HuH-7 (cell line): ENCODE measurements around the gene OR52N1.

Experiments
- DNase-seq: peaks from one replicate; pipeline ENCODE4 v3.0.0; 2011; ENCODE audit warnings: low spot score

Gene OR52N1

GRCh38 chr11:5791165-5791564 lies at the start of gene OR52N1:
Gene OR52N1, minus strand, starts transcription at chr11:5791265. Its CDS starts 2,449 bp downstream, at chr11:5788816.
- no peak for DNase-seq

GRCh38 chr11:5837695-5838094 lies 46.6 kb upstream of the OR52N1 start:
- DNase-seq = no peak

- DNase-seq = no peak
Measured at GRCh38 chr11:5833446-5833845, 42.4 kb upstream of the OR52N1 start.

- DNase-seq = no peak
Measured at GRCh38 chr11:5831196-5831829, 40.2 kb upstream of the OR52N1 start.

GRCh38 chr11:5818245-5818886 lies 27.3 kb upstream of the OR52N1 start:
- DNase-seq = no peak

GRCh38 chr11:5815534-5815933 lies 24.5 kb upstream of the OR52N1 start:
- no peak for DNase-seq

GRCh38 chr11:5809905-5810795 lies 19.1 kb upstream of the OR52N1 start:
- DNase-seq = no peak

- DNase-seq = no peak
Measured at GRCh38 chr11:5809122-5809519, 18.1 kb upstream of the OR52N1 start.

GRCh38 chr11:5808500-5809121 lies 17.5 kb upstream of the OR52N1 start, which contains the start of gene OR52N2:
Gene OR52N2, plus strand, starts transcription at chr11:5808924. Its CDS starts 11,412 bp downstream, at chr11:5820336.
- DNase-seq = peak; percentile 36

- no peak for DNase-seq
Measured at GRCh38 chr11:5807580-5807979, 16.5 kb upstream of the OR52N1 start.

GRCh38 chr11:5803982-5804381 lies 12.9 kb upstream of the OR52N1 start:
- no peak for DNase-seq

- DNase-seq = no peak
Measured at GRCh38 chr11:5796541-5796940, 5.5 kb upstream of the OR52N1 start.

- no peak for DNase-seq
Measured at GRCh38 chr11:5783255-5783654, 7.8 kb downstream of the OR52N1 start, which contains the start of gene OR52N5. Gene OR52N5, minus strand, starts transcription at chr11:5783355. Its CDS starts 4,721 bp downstream, at chr11:5778634.

GRCh38 chr11:5767056-5767455 lies 24.0 kb downstream of the OR52N1 start:
- DNase-seq = no peak

- DNase-seq = no peak
Measured at GRCh38 chr11:5753943-5754342, 37.1 kb downstream of the OR52N1 start, which contains the start of gene OR52N4. Gene OR52N4, plus strand, starts transcription at chr11:5754243. Its CDS starts 498 bp downstream, at chr11:5754741.

- DNase-seq = no peak
Measured at GRCh38 chr11:5749836-5750235, 41.2 kb downstream of the OR52N1 start.

- no peak for DNase-seq
Measured at GRCh38 chr11:5746614-5747013, 44.5 kb downstream of the OR52N1 start.

- DNase-seq = no peak
Measured at GRCh38 chr11:5738431-5738830, 52.6 kb downstream of the OR52N1 start.

- DNase-seq = no peak
Measured at GRCh38 chr11:5737670-5738392, 53.2 kb downstream of the OR52N1 start.

- no peak for DNase-seq
Measured at GRCh38 chr11:5737091-5737490, 54.0 kb downstream of the OR52N1 start.
